ENCODE measurements around the gene FREM2. TPM values are rescaled to one million over a fixed set of nuclear protein-coding genes. Genes with fewer than 3 reads are reported as not detected.

The FREM2 gene
- polyA plus RNA-seq, 2 of the 4 experiments (the other 2 are of a cell fraction) = not detected

DNA sequence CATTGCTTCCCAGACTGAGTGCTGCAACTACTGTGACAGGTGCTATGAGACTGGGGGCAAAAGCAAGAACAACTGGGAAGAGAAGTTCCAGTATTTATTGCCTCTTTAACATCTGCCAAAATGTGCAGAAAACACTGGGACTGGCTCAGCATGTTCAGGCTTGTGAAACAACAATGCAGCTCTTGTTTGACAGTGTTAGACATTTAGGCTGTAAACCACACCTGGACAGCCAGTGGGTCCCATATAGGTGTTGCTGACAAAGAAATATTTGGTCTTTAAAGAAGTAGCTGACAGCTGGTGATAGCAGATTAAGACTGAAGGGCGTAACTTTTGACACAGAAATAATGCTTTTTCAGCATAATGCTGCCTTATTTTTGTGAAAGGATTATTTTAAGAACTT, 215.7 kb downstream of the FREM2 start (continued):
- TF ChIP-seq EHF (CRISPR knock-in tag; IDR thresholded peaks at IDR 0.05) = no peak
- no peak for TF ChIP-seq CBX8 (IDR thresholded peaks at IDR 0.05)
- no peak for TF ChIP-seq HEYL (CRISPR knock-in tag; IDR thresholded peaks at IDR 0.05)

DNA sequence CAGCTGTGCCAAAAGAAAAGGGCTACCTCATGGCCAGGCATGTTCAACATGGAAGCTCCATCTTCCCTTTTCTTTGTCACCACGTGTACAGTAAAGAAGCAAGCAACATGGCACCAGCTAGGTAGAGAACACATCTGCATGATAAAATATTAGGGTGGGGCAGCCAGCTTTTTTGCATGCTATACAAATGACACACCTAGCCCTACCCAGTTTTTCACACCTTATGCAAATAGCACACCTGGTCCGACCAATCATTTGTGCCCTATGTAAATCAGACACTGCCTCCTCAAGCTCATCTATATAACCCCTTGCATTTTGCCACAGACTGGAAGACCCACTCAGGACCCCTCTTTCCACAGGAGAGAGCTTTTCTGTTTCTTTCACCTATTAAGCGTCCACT, 218.2 kb downstream of the FREM2 start:
- no peak overlapping the region for H3K4me2 ChIP-seq
- CTCF ChIA-PET = no interaction called here
- ATAC-seq = no peak
- TF ChIP-seq POLR2AphosphoS2 (conservative IDR thresholded peaks at IDR 0.05; ENCODE audit: low read length) (no peak), HOXA7 (CRISPR knock-in tag; IDR thresholded peaks at IDR 0.05) (no peak), NFE2L2 (conservative IDR thresholded peaks at IDR 0.05; ENCODE audit: low read length) (no peak), HEYL (CRISPR knock-in tag; IDR thresholded peaks at IDR 0.05) (no peak), RCOR1 (IDR thresholded peaks at IDR 0.05; ENCODE audit: low read depth, low read length) (no peak), PHF8 (IDR thresholded peaks at IDR 0.05; ENCODE audit: borderline replicate concordance, low read depth) (no peak), MYC (IDR thresholded peaks at IDR 0.05; ENCODE audit: borderline replicate concordance, low read length) (no peak), ZFP36 (IDR thresholded peaks at IDR 0.05; ENCODE audit: borderline replicate concordance, partially characterized antibody) (no peak), RFX5 (IDR thresholded peaks at IDR 0.05) (no peak), JUNB (IDR thresholded peaks at IDR 0.05) (no peak), FOXS1 (CRISPR knock-in tag; IDR thresholded peaks at IDR 0.05) (no peak), ESRRA (IDR thresholded peaks at IDR 0.05; ENCODE audit: borderline replicate concordance, low read length) (no peak), KDM5A (IDR thresholded peaks at IDR 0.05) (no peak), HDAC2 (IDR thresholded peaks at IDR 0.05) (no peak), MAZ (IDR thresholded peaks at IDR 0.05; ENCODE audit: borderline replicate concordance, low read depth, low read length) (no peak), FOSL2 (IDR thresholded peaks at IDR 0.05) (no peak), FOSL2 (CRISPR knock-in tag; IDR thresholded peaks at IDR 0.05) (no peak), ZC3H11A (IDR thresholded peaks at IDR 0.05) (no peak)
- TF ChIP-seq, protein P1, sequence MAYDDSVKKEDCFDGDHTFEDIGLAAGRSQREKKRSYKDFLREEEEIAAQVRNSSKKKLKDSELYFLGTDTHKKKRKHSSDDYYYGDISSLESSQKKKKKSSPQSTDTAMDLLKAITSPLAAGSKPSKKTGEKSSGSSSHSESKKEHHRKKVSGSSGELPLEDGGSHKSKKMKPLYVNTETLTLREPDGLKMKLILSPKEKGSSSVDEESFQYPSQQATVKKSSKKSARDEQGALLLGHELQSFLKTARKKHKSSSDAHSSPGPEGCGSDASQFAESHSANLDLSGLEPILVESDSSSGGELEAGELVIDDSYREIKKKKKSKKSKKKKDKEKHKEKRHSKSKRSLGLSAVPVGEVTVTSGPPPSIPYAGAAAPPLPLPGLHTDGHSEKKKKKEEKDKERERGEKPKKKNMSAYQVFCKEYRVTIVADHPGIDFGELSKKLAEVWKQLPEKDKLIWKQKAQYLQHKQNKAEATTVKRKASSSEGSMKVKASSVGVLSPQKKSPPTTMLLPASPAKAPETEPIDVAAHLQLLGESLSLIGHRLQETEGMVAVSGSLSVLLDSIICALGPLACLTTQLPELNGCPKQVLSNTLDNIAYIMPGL (CRISPR knock-in tag; IDR thresholded peaks at IDR 0.05; ENCODE audit: borderline replicate concordance) = no peak
- TF ChIP-seq, protein P2, sequence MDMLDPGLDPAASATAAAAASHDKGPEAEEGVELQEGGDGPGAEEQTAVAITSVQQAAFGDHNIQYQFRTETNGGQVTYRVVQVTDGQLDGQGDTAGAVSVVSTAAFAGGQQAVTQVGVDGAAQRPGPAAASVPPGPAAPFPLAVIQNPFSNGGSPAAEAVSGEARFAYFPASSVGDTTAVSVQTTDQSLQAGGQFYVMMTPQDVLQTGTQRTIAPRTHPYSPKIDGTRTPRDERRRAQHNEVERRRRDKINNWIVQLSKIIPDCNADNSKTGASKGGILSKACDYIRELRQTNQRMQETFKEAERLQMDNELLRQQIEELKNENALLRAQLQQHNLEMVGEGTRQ (IDR thresholded peaks at IDR 0.05) = no peak
- TF ChIP-seq, protein P3, sequence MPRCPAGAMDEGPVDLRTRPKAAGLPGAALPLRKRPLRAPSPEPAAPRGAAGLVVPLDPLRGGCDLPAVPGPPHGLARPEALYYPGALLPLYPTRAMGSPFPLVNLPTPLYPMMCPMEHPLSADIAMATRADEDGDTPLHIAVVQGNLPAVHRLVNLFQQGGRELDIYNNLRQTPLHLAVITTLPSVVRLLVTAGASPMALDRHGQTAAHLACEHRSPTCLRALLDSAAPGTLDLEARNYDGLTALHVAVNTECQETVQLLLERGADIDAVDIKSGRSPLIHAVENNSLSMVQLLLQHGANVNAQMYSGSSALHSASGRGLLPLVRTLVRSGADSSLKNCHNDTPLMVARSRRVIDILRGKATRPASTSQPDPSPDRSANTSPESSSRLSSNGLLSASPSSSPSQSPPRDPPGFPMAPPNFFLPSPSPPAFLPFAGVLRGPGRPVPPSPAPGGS (IDR thresholded peaks at IDR 0.05) = no peak
- POLR2A ChIA-PET = no interaction called here
- no peaks in the 10 kb centered on the region for H3K4me1 ChIP-seq
- no peak overlapping the region for H3K27ac ChIP-seq
- no peak for FAIRE-seq
- H3K9me3 ChIP-seq = no peaks in the 10 kb centered on the region
- H3K4me3 ChIP-seq = no peak overlapping the region
- 25% methylated on average over 3 of the region's 3 CpGs for WGBS (ENCODE audit: missing lambda C conversion rate)
- no peak for DNase-seq (ENCODE audit: low read depth in 1 of 2, low spot score in 1 of 2)

DNA sequence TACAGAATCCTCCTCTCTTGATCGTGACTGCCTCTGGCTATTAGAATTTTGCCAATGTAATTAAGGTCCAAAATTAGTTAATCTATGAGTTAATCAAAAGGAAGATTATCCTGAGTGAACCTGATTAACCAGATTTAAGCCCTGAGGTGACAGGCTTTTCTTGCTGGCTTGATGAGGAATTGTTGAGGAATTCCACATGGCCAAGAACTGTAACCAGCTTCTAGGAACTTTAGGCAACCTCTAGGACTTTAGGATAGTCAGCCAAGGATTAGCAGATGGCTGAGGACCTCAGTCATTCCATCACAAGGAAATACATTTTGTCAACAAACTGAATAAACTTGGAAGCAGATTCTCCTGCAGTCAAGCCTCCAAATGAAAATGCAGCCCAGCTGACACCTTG, 219.0 kb downstream of the FREM2 start:
- 0% methylated on average over 1 of the region's 1 CpG for WGBS (ENCODE audit: missing lambda C conversion rate)
- no peak for FAIRE-seq
- DNase-seq (ENCODE audit: low read depth in 1 of 2, low spot score in 1 of 2) = no peak
- POLR2A ChIA-PET = no interaction called here
- TF ChIP-seq ZNF302 (CRISPR knock-in tag; IDR thresholded peaks at IDR 0.05) = no peak
- TF ChIP-seq SREBF2 (IDR thresholded peaks at IDR 0.05) = no peak
- TF ChIP-seq RFX5 (IDR thresholded peaks at IDR 0.05) = no peak
- TF ChIP-seq BHLHE40 (IDR thresholded peaks at IDR 0.05; ENCODE audit: low read depth, low read length) = no peak
- TF ChIP-seq, protein P4, sequence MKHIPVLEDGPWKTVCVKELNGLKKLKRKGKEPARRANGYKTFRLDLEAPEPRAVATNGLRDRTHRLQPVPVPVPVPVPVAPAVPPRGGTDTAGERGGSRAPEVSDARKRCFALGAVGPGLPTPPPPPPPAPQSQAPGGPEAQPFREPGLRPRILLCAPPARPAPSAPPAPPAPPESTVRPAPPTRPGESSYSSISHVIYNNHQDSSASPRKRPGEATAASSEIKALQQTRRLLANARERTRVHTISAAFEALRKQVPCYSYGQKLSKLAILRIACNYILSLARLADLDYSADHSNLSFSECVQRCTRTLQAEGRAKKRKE (CRISPR knock-in tag; IDR thresholded peaks at IDR 0.05; ENCODE audit: low read depth) = no peak
- no peak for TF ChIP-seq RNF2 (IDR thresholded peaks at IDR 0.05; ENCODE audit: borderline replicate concordance, low read depth)
- TF ChIP-seq, protein P1 (CRISPR knock-in tag; IDR thresholded peaks at IDR 0.05; ENCODE audit: borderline replicate concordance) = no peak
- TF ChIP-seq CBX2 (IDR thresholded peaks at IDR 0.05; ENCODE audit: borderline replicate concordance, low read depth) = no peak
- TF ChIP-seq JUNB (IDR thresholded peaks at IDR 0.05) = no peak
- no peak for TF ChIP-seq RAD21 (conservative IDR thresholded peaks at IDR 0.05 in 1 of 2, IDR thresholded peaks at IDR 0.05 in 1 of 2)
- no peak for TF ChIP-seq TFCP2L1 (CRISPR knock-in tag; IDR thresholded peaks at IDR 0.05)
- no peak for TF ChIP-seq RARB (CRISPR knock-in tag; IDR thresholded peaks at IDR 0.05)
- no peak for TF ChIP-seq CHD2 (IDR thresholded peaks at IDR 0.05; ENCODE audit: low read length, partially characterized antibody)
- CTCF ChIA-PET = interaction anchor here (1.3 kb wide), 1 partner anchor 9 kb away, joined by 3 read pairs; no protein-coding TSS in a partner anchor
- Histone ChIP-seq H3K4me1 (no peaks in the 10 kb centered on the region), H3K4me3 (no peak overlapping the region), H3K9me3 (no peaks in the 10 kb centered on the region), H3K4me2 (no peak overlapping the region), H3K27ac (no peak overlapping the region)
- no peak for ATAC-seq
